Stimulated activated CD4-positive, alpha-beta T cell treated with anti-CD3 and anti-CD28 coated beads, Interleukin-4, amount 100 ng/mL, for 48 hours (primary cell): ENCODE measurements around the gene RO60.
"Not testable (repeated sequence)": the region's sequence is repeated elsewhere in the genome, so short reads cannot be mapped to it uniquely, and the experiment has no call there.

ENCODE experiments used
- DNase-seq, 2 donors: peaks; one replicate each; pipeline ENCODE4 v3.0.0-alpha.2; 2020; ENCODE audit warnings: low read depth in 2 of 2

RO60 gene

DNA sequence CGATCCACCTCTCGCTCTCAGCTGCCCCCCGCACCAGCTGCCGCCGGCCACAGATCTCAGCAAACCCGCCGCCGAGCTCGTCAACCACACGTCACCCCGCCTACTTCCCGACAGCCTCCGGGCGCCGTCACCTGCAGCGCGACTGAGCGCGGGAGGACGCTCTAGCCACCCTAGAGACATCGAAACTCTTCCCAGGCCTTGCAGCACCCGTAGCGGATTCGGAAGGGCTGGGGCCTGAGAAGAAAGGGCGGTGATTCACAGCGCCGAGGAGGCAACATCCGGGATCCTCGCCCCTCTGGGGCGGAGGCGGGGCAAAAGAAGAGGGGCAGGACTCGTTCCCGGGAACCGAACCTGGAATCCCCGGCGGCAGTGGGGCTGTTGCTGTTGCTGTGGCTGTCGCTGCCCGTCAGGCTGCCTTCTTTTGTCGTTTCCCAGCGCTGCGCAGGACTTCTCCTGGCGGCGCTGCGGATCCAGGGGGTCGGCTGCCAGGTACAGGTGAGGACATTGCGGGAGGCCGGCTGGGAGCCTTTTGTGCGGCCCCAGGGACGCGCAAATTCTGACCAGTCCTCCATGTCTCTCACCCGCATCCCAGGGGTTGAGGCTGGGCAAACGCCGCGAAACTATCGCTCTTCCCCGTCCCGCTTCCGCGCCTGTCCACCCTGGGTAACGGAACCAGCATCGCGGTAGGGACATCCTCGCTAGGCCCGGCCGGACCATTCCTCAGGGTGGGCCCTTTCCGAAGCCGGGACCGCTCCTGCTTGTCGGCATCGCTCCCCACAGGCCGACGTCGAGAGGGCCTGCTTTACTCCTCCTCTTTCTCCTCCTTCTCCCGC, at the start of gene RO60, which contains the start of gene UCHL5:
TSS of gene RO60 (plus strand) at position 331 of the 833 bp plus-strand sequence. CDS start 9,443 bp downstream, outside the sequence.
TSS of gene UCHL5 (minus strand) at position 79 of the 833 bp plus-strand sequence. CDS start 100 bp downstream, outside the sequence.
- peak; percentile 84 to 93 for DNase-seq

DNA sequence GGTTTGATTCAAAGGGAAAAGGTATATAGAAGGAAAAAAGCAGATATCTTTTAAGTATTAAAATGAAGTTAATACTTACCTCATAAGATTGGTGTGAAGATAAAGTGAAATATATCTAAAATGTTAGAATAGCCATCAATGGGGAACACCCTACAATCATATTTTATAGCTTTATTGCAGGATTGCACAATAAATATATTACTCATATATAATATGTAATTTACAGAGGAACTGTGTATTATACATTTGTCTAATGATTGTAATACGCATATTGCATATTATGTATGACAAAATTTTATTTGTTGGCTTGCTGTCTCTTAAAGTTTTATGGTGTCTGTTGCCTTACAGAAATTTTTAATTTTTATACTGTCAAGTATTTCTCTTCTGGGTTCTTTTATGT, 48.0 kb upstream of the RO60 start:
- no peak for DNase-seq

DNA sequence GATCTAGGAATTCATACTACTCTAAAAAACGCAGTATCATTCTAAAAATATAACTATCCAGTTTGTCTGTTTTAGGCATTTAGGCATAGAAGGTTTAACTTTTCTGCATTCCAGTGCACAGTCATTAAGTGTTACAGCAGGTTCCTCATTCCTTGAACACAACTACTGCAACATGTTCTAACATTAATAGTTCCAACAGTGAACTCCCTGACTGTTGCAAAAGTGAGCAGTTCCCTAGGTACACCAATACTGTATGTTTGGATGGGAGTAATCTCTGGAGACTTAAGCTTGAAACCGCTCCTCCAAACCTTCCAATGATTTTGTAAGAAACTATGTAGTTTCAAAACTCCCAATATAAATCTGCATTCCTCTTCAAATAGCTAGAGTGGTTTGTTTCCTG, 46.4 kb upstream of the RO60 start:
- DNase-seq = no peak

DNA sequence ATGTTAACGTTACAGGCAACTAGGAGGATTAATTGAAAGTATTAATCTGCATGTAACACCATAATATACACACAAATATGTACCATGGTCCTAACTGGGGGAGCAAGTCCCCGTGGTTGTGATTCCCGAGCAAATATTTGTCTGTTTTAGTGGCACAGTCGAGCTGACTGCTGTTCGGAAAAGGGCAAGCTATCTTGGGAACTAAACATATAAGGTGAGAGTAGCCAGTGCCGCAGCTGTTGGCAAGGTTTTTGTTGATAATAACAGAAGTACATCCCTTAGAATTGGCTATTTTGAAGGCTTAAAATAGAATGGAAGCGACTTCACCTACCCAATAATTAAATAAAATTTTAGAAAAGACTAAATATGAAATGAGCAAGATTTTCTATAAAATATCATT, 45.7 kb upstream of the RO60 start:
- no peak for DNase-seq

DNA sequence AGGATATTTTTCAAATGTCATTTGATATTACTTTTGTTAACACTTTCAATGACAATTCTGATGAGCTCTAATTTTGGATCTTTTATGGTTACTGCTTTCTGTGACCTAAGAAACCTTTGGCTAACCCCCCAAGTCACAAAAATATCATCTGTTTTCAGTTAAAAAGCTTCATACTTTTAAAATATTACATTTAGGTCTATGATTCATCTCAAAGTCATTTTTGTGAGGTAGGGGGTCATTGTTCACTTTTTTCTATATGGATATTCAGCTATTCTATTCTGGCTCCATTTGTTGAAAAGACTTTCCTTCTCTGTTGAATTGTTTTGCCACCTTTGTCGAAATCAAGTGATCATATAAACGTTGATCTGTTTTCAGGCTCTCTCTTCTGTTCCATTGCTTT, 45.0 kb upstream of the RO60 start:
- no peak for DNase-seq

DNA sequence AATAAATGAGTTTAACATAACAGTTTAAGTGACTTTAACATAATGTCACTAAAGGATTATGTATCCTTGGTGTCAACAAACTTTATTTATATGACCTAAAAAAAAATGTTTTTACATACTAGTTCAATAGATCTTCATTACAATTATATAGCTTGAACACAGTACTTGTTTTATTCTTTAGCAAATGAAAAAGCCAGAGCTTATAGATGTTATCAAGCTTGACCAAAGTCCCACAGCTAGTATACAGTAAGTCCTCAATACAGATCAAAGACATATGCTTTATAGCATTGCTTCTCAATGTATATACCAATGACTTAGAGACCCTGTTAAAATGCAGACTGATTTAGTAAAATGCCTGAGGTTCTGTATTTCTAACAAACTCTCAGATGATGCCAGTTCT, 42.6 kb upstream of the RO60 start:
- no peak for DNase-seq

DNA sequence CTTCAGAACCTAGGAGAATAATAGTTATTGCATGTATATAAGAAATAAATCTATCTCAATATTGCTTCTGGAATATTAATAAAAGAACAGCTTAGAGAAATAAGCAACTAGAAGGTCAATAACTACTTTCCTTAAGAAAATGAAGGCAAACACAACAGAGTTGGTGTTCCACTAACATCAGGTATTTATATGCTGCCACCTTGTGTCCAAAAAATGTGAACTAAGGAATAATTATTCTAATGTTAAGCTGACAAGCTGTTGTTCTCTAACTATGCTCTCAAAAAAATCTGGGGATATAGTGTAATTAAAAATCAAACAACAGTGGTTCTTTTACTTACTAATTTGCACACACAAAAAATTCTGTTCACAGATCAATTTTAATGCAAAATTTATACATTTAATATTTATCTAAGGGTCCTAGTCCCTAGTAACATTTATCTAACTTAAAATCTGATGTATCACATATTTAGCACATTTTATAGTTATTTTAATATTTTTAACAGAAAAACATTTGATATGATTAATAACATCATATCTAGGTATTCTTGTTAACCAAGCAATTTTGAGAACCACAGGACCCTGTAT, 39.9 kb upstream of the RO60 start:
- DNase-seq = no peak

DNA sequence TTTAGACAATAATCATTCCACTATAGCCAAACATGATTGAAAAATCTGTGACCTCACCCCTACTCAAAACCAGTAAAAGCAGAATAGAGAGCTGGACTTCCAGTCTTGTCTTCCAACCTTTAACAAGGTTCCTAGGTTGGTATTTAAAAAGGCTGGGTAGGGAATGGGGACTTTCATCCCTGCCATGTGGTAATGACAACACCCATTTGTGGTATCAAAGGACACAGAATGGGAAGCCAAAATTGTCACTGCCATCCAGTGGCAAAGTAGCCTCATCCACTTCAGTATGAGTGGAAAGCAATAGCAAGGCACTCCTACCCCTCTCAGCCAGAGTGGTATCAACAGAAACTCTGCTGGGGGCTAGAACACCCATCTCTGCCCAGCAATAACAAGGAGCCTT, 34.2 kb upstream of the RO60 start:
- DNase-seq = no peak

DNA sequence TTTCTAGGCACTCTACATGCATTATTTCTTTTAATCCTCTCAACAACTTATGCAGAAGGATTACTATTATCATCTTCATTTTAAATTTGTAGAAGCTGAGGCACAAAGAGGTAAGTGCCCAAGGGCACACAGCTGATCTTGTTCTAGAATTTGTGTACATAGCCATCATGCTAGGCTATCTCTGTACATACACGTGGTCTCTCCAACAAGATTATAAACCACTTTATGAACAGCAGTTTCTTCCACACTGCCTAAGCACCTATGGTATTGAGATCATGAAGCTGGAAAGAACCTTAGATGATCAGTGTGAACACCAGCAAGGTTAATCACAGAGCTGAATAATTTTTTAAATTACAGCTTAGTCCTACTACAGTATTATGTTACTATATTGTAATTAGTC, 29.1 kb upstream of the RO60 start:
- DNase-seq = no peak

DNA sequence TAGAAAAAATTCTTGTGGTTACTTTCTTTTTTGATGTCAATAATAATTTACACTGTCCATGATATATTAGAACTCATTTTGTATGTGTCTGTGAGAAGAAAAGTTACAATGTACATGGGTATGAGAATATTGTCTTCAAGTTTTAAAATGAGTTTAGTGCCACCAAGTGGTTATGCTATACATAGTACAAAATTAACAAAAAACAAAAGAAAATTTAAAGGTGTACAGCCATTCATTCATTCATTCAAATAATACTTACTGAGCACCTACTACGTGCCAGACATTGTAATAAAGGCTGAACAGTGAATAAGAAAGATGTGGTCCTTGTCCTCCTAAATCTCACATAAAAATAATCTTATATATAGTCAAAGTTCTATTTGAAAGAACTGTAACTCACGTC, 28.0 kb upstream of the RO60 start:
- no peak for DNase-seq

DNA sequence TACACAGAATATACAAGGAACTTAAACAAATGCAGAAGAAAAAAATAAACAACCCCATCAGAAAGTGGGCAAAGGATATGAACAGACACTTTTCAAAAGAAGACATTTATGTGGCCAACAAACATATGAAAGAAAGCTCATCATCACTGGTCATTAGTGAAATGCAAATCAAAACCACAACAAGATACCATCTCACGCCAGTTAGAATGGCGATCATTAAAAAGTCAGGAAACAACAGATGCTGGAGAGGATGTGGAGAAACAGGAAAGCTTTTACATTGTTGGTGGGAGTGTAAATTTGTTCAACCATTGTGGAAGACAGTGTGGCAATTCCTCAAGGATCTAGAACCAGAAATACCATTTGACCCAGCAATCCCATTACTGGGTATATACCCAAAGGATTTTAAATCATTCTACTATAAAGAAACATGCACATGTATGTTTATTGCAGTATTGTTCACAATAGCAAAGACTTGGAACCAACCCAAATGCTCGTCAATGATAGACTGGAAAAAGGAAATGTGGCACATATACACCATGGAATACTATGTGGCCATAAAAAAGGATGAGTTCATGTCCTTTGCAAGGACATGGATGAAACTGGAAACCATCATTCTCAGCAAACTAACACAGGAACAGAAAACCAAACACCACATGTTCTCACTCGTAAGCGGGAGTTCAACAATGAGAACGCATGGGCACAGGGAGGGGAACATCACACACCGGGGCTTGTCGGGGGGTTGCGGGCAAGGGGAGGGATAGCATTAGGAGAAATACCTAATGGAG, 26.6 kb upstream of the RO60 start:
- not testable (repeated sequence) for DNase-seq

DNA sequence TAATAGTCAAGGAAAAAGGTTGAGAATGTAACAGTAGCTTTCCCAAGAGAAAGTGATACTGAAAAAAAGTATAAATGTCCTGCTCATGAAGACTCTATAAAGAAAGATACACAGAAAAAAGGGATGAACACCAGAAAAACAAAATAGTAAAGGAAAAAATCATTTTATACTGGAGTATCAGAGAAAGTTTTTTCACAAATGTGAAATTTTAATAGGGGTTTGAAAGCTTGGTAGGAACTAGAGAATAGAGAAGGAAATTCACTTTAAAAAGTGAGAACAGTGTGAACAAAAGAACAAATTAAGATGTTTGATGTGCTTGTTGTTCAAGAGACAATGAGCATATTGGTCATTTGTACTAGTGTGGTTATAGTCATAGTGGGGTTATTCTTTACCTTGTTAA, 25.8 kb upstream of the RO60 start:
- no peak for DNase-seq

DNA sequence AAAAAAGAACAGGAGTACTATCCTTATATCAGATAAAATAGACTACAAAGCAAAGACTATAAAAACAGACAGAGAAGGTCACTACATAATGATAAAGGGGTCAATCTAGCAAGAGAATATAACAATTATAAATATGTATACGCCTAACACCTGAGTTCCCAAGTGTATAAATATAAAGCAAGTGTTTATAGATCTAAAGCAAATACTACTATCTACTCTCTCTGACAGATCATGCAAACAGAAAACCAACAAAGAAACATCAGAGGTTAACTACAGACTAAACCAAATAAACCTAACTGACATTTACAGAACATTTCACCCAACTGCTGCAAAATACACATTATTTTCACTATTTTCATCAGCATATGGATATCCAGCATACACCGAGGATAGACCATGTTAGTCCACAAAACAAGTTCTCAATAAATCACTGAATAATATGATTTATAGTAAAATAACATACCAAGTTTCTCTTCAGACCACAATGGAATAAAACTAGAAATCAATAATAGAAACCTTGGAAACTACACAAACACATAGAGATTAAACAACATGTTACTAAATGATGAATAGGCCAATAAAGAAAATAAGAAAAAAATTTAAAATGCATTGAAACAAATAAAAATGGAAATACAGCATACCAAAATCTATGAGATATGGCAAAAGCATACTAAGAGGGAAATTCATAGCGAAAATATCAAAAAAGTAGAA, 22.9 kb upstream of the RO60 start:
- no peak for DNase-seq

DNA sequence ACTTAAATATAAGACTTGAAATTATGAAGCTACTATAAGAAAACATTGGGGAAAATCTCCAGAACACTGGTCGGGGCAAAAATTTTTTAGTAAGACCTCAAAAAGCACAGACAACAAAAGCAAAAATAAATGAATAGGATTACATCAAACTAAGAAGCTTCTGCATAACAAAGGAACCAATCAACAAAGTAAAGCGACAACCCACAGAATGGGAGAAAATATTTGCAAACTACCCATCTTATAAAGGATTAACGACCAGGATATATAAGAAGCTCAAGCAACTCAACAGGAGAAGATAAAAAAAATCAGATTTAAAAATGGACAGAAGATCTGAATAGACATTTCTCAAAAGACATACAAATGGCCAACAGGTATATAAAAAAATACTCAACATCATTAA, 19.4 kb upstream of the RO60 start:
- no peak for DNase-seq

DNA sequence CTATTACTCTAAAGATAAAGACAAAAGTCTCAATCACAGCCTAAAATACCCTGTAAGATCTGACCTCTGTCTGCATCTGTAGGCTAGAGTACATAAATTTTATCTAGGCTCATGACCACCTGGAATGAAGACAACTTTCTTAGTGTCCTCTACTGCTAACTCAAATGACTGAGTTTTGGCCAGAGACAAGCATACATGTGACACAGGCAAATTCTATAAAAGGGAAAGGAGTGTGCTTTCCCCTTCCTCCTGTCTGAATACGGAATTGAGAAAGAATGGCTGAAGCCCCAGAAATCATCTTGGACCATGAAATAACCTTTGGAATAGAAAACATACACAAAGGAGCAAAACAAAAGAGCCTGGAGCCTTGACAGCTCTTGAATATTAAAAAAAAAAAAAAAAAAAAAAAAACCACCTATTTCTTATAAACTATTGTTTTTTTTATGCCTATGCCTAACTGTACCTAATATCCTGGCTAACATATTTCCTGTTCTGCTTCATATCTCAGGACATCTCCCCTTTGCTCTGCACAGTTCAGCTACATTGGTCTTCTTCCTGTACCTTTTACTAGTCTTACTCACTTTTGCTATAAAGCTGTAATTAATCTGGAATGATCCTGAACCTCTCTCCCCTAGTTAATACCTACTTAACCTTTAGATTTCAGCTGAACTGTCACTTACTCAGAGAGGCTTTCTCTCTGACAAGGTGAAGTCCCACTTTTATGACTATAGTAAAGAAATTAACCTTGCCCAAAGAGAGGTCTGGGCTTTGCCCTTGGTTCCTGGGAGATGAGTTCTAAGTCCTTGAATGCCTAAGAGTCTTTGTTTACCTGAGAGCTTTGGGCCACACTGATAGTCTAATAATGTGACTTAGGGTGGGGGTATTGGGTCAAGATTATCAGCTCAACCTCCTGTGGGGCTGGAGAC, 16.4 kb upstream of the RO60 start:
- DNase-seq = no peak

DNA sequence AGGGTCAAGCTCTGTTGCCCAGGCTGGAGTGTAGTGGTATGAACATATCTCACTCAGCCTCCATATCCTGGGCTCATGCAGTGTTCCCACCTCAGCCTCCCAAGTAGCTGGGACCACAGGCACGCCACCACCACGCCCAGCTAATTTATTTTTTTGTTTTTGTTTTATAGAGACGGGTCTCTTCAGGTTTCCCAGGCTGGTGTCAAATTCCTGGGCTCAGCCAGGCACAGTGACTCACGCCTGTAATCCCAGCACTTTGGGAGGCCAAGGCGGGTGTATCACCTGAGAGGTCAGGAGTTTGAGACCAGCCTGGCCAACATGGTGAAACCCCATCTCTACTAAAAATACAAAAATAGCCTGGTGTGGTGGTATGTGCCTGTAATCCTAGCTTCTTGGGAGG, 10.5 kb upstream of the RO60 start:
- DNase-seq = not testable (repeated sequence)

DNA sequence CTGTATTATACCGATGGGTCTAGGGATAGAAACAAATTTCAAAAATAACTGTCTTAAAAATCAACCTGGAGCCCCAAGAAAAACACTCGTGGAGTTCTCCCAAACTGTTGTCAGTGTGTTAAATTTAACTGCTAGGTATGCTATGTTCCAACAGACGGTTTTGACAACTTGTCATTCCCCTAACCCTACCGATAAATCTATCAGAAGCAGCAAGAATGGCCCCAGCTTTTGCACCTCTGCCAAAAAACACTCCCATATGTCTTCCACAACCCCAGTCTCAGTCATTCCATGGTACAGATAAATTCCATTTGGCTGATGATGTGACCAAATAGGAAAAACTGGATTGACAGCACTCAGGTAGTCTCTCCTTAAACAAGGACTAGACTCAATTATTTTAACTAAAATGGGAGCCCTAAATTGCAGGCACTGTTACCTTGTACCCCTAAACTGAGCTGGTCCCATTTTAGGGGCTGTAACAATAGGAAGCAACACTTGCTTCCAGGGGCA, 5.2 kb upstream of the RO60 start:
- no peak for DNase-seq

DNA sequence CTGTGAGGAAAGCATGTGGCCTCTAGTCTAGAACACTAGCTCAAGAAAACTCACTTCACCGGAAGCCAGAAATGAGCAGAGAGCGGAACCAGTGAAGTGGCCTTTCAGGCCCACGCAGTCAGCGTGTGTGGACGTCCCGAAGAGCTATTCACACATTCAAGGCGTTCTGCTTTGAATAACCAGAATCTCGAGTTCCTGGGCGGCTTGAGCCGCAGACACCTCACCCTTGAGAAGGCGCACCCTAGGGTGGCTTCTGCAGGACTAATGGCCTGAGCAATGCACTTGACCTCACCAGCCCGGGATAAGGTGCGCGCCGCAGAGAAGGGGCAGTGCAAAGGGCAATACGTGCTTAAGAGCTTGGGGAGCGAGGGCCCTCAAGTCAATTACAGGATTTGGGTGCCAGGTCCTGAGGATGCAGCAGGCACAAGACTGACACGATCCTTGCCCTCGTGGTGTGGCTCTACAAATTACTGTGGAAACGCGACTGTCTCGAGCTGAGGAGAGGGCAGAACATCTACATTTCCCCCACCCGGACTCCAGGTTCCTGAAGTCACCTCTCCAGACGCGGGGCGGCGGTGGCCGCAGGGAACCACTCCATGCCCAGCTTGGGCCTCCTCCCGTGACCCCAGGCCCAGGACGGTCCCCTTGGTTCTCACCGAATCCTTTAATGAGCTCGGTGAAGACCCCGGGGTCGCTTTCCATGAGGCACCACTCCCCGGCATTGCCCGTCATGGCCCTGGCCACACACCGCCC, 707 bp upstream of the RO60 start:
- peak; percentile 43 to 57 for DNase-seq

DNA sequence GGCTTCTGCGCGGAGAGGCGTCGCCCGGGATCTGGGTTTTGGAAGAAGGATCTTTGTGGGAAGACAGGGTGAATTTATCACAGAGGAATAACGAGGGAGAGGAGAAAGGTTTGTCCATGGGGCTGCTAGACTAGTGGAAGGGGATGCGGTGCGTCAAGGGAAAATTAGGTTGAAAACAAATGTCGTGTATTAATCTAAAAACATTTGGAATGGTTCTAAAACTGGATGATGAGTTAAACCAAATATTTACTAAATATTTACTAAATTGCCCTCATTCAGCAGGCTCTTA, 647 bp downstream of the RO60 start:
- DNase-seq = no peak

DNA sequence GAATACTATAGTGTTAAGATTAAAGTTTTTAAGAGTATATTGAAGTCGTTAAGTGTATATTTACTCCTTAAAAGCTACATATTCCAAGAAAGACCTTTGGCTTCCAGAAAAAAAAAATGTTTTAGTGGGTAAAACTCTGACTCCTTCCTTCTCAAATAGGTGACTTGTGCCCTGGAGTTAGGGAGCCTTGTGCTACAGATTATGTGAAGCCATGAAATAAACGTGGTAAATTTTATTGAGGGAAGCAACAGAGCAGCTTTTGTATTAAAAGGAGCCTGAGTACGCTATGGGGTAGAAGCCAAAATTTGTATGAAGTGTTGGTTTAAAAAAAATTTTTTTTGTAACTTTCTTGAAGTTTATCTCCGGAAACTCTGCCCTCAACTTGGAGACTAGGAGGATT, 994 bp downstream of the RO60 start:
- DNase-seq = no peak
